Colon (tissue), 2 donors: ENCODE data around the gene LSM3.

ENCODE experiments used
- FAIRE-seq: peaks from 2 replicates; lab custom pipeline; 2012; peaks lifted over from hg19 to GRCh38; lab: Jason Lieb, UNC
- donor health status: control.
- donor health status: control.

The LSM3 gene

DNA sequence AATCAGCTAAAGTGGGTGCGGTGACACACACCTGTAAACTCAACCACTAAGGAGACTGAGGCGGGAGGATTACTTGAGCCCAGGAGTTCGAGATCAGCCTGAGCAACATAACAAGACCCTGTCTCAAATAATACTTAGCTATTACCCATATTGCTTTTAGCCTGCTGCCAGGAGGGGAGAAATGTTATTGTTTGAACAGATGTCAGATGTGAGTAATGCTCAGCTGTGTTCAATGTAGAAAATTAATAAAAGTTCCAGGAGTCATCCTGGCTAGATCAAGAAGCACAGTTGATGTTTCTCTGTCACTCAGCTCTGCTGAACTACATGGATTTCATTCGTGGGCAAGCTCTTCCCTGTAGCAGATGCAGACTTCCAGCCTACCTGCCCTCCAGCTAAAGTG, 22.2 kb downstream of the LSM3 start:
- FAIRE-seq = no peak

- FAIRE-seq = no peak
Observed at GRCh38 chr3:14201940-14202684, 23.5 kb downstream of the LSM3 start.

DNA sequence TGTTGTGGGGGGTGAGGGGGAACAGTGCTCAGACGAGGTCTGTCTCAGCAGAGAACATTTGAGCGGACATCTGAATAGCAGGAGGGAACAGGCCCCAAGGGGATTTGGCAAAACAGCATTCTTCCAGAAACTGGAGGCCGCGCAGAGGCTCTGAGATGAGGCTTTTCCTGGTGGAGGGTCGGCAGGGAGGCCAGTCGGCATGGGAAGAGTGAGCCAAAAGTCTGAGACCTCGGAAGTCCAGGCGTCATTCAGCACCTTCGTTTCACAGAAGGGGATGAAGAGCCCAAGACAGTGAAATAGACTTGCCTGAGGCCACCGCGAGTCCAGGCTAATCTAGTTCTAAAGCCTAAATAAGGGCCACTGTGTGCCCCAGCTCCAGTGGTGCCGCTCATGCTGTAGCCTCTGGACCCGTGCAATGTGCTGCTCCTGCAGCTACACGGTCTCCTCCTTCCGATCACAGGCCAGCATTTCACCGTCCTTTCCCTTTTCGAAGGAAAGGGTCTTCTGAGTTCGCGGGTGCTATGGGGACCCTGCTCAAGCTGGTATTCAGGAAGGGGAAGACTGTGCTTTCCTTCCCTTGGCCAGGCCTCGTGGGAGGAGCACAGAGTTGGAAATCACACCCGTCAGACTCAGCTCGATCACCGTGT, 24.4 kb downstream of the LSM3 start:
- no peak for FAIRE-seq

GRCh38 chr3:14203521-14204079, 25.0 kb downstream of the LSM3 start:
- FAIRE-seq = no peak

GRCh38 chr3:14204515-14205284, 26.1 kb downstream of the LSM3 start:
- no peak for FAIRE-seq

DNA sequence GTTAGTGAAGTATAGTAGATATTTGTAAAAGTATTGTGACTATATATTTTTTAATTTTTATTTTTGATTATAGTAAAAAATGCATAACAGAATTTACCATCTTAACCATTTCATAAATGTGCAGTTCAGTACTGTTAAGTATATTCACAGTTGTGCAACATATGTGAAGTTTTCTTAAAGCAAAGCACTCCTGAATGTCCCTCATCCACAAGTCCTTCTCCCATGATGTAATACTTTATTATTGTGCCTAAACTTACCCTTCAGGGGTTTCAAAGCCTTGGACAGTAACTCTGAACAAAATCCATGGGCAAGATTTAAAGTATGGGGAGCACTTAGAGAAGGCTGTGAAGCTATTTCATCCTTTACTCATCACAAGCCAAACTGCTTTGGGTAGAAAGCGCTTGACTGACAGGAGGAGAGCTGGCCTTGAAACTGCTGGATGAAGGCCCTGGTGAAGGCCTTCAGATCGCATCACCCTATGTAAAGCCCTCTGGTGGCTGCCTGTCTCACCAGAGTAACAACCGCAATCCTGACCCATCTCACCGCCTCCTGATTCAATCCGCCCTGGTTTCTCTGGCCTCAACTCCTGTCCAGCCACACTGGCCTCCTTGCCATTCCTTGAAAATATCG, 28.0 kb downstream of the LSM3 start:
- no peak for FAIRE-seq

- no peak for FAIRE-seq
Observed at GRCh38 chr3:14208168-14208567, 29.6 kb downstream of the LSM3 start.

GRCh38 chr3:14208977-14209394, 30.4 kb downstream of the LSM3 start:
- no peak for FAIRE-seq

GRCh38 chr3:14209581-14210289, 31.1 kb downstream of the LSM3 start:
- no peak for FAIRE-seq

- FAIRE-seq = no peak
Observed at GRCh38 chr3:14210290-14210688, 31.7 kb downstream of the LSM3 start.

DNA sequence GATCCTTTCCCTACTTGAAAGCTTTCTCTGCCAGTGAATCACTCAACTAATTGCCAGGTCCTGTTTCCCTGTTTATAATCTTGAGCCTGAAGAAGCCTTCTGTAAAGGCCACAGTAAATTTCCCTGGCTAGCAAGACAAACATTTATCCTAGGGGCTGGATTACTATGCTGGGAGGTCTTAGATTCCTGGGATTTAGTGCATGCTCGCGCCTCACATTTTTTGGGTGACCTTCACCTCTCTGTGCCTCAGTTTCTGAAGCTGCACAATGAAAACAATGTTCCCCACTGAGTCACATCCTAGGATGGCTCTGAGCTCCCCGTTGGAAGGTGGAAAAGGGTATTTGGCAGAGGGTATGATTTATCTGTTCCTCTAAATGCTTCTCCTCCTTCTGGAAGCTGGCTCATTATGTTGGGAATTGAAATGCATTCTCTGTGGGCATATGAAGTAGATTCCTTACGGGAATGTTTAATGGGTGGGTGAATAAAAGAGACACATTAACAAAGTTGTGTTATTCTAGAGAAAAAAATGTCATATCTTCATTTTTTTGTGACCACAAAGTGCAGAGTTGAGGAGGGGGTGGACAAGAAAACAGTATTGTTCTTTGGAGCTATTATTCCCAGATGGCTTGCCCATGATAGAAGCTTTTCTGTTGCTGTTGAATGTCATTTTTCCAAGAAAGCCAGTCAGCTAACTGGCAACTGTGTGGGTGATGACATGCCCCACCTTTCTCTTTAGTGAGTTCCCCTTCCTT, 32.4 kb downstream of the LSM3 start:
- no peak for FAIRE-seq

GRCh38 chr3:14211621-14212020, 33.0 kb downstream of the LSM3 start:
- no peak for FAIRE-seq

DNA sequence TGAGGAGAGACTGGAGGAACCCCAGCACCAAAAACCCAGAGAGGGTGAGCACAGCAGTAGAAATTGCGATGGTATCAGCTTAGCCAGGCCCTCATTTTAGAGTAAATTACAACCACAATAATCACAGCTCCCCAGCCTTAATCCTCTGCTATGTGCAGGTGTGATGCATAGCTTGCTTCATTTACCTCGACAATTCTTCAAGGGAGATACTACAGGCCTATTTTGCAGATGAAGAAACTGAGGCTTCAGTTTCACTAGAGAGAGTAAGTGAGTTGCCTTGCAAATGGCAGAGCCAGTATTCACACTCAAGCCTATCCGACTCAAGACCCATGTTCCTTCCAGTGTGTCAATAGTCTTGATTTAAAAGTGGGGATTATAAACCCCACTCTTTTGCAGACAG, 33.4 kb downstream of the LSM3 start:
- no peak for FAIRE-seq

- no peak for FAIRE-seq
Observed at GRCh38 chr3:14213066-14213774, 34.6 kb downstream of the LSM3 start.

DNA sequence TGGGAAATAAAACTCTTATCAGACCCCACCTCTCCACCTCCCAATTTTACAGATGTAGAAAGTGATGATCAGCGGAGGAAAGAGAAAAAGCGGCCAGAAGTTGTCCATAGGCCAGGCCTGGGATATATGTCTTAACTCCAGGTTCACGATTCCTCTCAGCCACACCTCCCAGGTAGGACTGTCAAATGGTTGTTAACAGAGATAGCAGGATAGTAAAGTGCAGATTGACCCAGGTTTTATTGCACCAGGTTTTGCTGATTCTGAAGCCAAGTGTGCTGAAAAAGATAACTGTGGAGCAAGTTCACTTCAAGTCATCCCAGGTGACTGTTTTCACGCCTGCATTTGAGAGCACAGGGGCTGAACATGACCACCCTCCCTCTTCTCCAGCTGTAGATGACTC, 36.1 kb downstream of the LSM3 start:
- FAIRE-seq = no peak

GRCh38 chr3:14216257-14217048, 37.8 kb downstream of the LSM3 start:
- FAIRE-seq = no peak

DNA sequence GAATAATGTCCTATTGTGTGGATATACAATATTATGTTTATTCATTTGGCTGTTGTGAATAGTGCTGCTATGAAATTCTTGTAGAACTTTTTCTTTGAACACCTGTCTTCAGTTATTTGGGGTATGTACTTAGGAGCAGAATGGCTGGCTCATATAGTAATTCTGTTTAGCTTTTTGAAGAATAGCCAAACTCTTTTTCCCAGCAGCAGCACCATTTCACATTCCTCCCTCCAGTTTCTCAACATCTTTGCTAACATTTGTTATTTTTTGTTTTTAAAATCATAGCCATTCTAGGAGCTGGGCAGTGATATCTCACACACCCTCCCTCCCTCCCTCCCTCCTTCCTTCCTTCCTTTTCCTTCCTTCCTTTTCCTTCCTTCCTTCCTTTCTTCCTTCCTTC, 39.7 kb downstream of the LSM3 start:
- FAIRE-seq = no peak

DNA sequence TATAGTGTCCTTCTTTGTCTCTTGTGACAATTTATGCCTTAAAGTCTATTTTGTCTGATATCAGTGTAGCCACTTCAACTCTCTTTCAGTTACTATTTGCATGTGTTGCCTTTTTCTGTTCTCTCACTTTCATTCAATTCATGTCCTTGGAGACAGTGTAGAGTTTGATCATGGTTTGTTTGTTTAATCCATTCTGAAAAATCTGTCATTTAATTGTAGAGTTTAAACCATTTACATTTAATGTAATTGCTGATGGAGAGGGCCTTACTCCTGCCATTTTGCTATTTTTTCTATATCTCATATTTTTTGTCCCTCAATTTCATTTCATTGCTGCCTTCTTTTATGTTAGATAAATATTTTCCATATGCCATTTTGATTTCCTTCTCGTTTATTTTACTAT, 42.3 kb downstream of the LSM3 start:
- FAIRE-seq = no peak

GRCh38 chr3:14221902-14222301, 43.3 kb downstream of the LSM3 start:
- FAIRE-seq = no peak

- FAIRE-seq = no peak
Observed at GRCh38 chr3:14222457-14222856, 43.8 kb downstream of the LSM3 start.
